Bronchial epithelial cell (primary cell): ENCODE results near the gene NRN1L. TPM values are rescaled to one million over a fixed set of nuclear protein-coding genes. Genes with fewer than 3 reads are reported as not detected.
A peak's percentile ranks its signal among the peaks of the same experiment; 100 is the strongest.

Source experiments
- DNase-seq: peaks from one replicate; pipeline ENCODE4 v3.0.0-alpha.2; 2010; ENCODE audit warnings: low read depth
- FAIRE-seq: peaks from 2 replicates; lab custom pipeline; 2011; peaks lifted over from hg19 to GRCh38; lab: Jason Lieb, UNC
- H3K27me3 ChIP-seq: 2 replicates; pipeline ENCODE4 v1.5.1; 2011; ENCODE audit warnings: low read length; ENCODE audit not compliant: control insufficient read depth, insufficient read depth
- H3K36me3 ChIP-seq: 2 replicates; pipeline ENCODE4 v1.5.1; 2011; ENCODE audit warnings: low read length; ENCODE audit not compliant: control insufficient read depth, insufficient read depth
- H3K4me3 ChIP-seq: 2 replicates; pipeline ENCODE4 v1.5.1; 2011; ENCODE audit warnings: mild to moderate bottlenecking, low read depth, low read length, control low read depth
- total RNA-seq: library from RNA; depleted of rRNA; stranded (reverse); fragments of >200 nt; gene quantifications from 2 replicates; pipeline ENCODE4 v1.2.1, GENCODE V29; 2014
- TF ChIP-seq, protein P1 (sequence below): IDR thresholded peaks from 2 replicates; pipeline ENCODE4 v1.5.1; 2011; ENCODE audit warnings: mild to moderate bottlenecking, moderate library complexity, low read length, control low read depth, inconsistent platforms; ENCODE audit not compliant: insufficient read depth, severe bottlenecking

Gene NRN1L
- total RNA-seq, 1 donor from 2014 or later, result not detected

- TF ChIP-seq, protein P1, sequence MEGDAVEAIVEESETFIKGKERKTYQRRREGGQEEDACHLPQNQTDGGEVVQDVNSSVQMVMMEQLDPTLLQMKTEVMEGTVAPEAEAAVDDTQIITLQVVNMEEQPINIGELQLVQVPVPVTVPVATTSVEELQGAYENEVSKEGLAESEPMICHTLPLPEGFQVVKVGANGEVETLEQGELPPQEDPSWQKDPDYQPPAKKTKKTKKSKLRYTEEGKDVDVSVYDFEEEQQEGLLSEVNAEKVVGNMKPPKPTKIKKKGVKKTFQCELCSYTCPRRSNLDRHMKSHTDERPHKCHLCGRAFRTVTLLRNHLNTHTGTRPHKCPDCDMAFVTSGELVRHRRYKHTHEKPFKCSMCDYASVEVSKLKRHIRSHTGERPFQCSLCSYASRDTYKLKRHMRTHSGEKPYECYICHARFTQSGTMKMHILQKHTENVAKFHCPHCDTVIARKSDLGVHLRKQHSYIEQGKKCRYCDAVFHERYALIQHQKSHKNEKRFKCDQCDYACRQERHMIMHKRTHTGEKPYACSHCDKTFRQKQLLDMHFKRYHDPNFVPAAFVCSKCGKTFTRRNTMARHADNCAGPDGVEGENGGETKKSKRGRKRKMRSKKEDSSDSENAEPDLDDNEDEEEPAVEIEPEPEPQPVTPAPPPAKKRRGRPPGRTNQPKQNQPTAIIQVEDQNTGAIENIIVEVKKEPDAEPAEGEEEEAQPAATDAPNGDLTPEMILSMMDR, result no peak
- no peak overlapping the region for H3K4me3 ChIP-seq
- FAIRE-seq (no peak), DNase-seq (no peak)
- H3K36me3 ChIP-seq, result peaks cover 10% of the 10 kb centered on the region
- H3K27me3 ChIP-seq, result no peaks in the 10 kb centered on the region
These were observed 47.8 kb downstream of the NRN1L start for GRCh38 chr16:67932462-67932840.

GRCh38 chr16:67933805-67934204 is 49.1 kb downstream of the NRN1L start:
- FAIRE-seq, result no peak
- TF ChIP-seq, protein P1, result no peak

GRCh38 chr16:67934306-67935100 is 49.8 kb downstream of the NRN1L start:
- FAIRE-seq, result no peak
- DNase-seq, result no peak
- Histone ChIP-seq H3K27me3 (no peaks in the 10 kb centered on the region), H3K4me3 (no peak overlapping the region), H3K36me3 (peaks cover 3% of the 10 kb centered on the region)
- TF ChIP-seq, protein P1, result no peak

More at GRCh38 chr16:67933805-67934204, 49.1 kb downstream of the NRN1L start:
- Histone ChIP-seq H3K4me3 (no peak overlapping the region), H3K27me3 (no peaks in the 10 kb centered on the region), H3K36me3 (peaks cover 5% of the 10 kb centered on the region)
- DNase-seq, result no peak

DNA sequence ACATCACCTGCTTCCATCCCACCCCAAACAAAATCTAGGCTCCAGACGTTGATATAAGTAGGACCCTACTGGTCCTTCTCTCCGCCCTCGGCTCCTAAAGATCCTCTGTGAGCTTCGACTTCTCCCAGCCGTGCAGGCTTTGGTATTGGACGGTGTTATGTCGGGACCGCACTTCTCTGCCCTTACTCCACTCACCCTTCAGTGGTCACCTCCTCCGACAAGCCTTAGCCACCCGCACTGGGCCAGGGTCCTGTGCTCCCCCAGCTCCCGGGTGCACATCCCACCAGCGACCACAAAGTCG is 50.4 kb downstream of the NRN1L start:
- no peaks in the 10 kb centered on the region for H3K27me3 ChIP-seq
- FAIRE-seq (no peak), DNase-seq (no peak)
- H3K36me3 ChIP-seq, result peaks cover 3% of the 10 kb centered on the region
- peak overlapping the region; percentile 97 for H3K4me3 ChIP-seq
- TF ChIP-seq, protein P1, result no peak

GRCh38 chr16:67935402-67936123 is 50.9 kb downstream of the NRN1L start:
- peaks cover 3% of the 10 kb centered on the region for H3K36me3 ChIP-seq
- DNase-seq, result peak; percentile 96
- TF ChIP-seq, protein P1, result no peak
- H3K27me3 ChIP-seq, result no peaks in the 10 kb centered on the region
- peak overlapping the region; percentile 97 for H3K4me3 ChIP-seq
- FAIRE-seq, result peak; percentile 70

Other genes with a start within 250 kb of the NRN1L start
- not detected in 2 replicates for gene CARMIL2, start 239.7 kb upstream of the NRN1L start, total RNA-seq
- 8.4 and 11.0 TPM in 2 replicates for gene ACD, start 224.6 kb upstream of the NRN1L start, total RNA-seq
- gene PARD6A, start 223.9 kb upstream of the NRN1L start, total RNA-seq, result 2.6 and 4.4 TPM in 2 replicates
- 12.8 and 15.5 TPM in 2 replicates for gene ENKD1, start 218.1 kb upstream of the NRN1L start, total RNA-seq
- gene C16orf86, start 218.1 kb upstream of the NRN1L start, total RNA-seq, result 0.26 and 0.79 TPM in 2 replicates
- 17.9 and 23.6 TPM in 2 replicates for gene GFOD2, start 165.6 kb upstream of the NRN1L start, total RNA-seq
- 2.6 and 3.3 TPM in 2 replicates for gene RANBP10, start 78.3 kb upstream of the NRN1L start, total RNA-seq
- gene TSNAXIP1, start 78.0 kb upstream of the NRN1L start, total RNA-seq, result under 0.01 and 0.13 TPM in 2 replicates
- gene THAP11, start 42.6 kb upstream of the NRN1L start, total RNA-seq, result 22.1 and 34.2 TPM in 2 replicates
- gene NUTF2, start 38.0 kb upstream of the NRN1L start, total RNA-seq, result 42.6 and 98.6 TPM in 2 replicates
- gene CENPT, start 37.2 kb upstream of the NRN1L start, total RNA-seq, result 10.3 and 10.9 TPM in 2 replicates
- gene EDC4, start 11.8 kb upstream of the NRN1L start, total RNA-seq, result 26.9 and 35.6 TPM in 2 replicates
- gene PSKH1, start 8.4 kb downstream of the NRN1L start, total RNA-seq, result 13.2 and 15.5 TPM in 2 replicates
- gene CTRL, start 47.0 kb downstream of the NRN1L start, total RNA-seq, result 0.26 TPM in 2 replicates
- 16.3 and 23.7 TPM in 2 replicates for gene PSMB10, start 52.0 kb downstream of the NRN1L start, total RNA-seq
- 1.6 and 1.7 TPM in 2 replicates for gene LCAT, start 59.2 kb downstream of the NRN1L start, total RNA-seq
- 20.5 and 35.2 TPM in 2 replicates for gene SLC12A4, start 83.8 kb downstream of the NRN1L start, total RNA-seq
- gene DPEP3, start 95.6 kb downstream of the NRN1L start, total RNA-seq, result not detected in 2 replicates
- gene DPEP2, start 114.6 kb downstream of the NRN1L start, total RNA-seq, result not detected in 2 replicates
- gene DPEP2NB, start 131.0 kb downstream of the NRN1L start, total RNA-seq, result not detected in 2 replicates
- gene DDX28, start 138.3 kb downstream of the NRN1L start, total RNA-seq, result 10.9 and 16.3 TPM in 2 replicates
- gene DUS2, start 138.4 kb downstream of the NRN1L start, total RNA-seq, result 23.7 and 24.1 TPM in 2 replicates
- gene NFATC3, start 200.5 kb downstream of the NRN1L start, total RNA-seq, result 5.6 and 5.8 TPM in 2 replicates